Measurements from ENCODE around the gene TUBB4B.

DNA sequence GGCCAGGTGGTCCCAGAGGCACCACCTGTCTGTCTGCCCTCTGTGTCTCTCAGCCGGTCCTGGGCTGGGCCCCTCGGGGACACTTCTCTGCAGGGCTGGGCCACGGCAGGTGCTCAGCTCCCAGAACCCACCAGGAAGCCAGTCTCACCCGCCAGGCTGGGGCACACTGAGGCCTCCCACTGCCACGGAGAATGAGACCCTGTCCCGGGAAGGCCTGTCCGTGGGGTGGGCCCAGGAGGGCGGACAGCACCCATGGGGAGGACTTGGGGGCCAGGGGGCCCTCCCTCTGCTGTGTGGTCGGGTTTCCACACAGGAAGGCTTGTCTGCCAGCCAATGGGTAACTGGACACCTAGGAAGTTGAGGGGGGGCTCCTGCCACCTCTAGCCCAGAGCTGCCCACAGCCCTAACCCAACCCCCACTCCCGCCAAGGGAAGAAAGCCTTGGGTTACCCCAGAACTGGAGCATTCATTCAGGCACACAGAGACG is 4.1 kb upstream of the TUBB4B start:
- TF ChIP-seq POLR2A (IDR thresholded peaks at IDR 0.05; ENCODE audit: low read depth, low read length), result no peak
- TF ChIP-seq POLR2AphosphoS5 (IDR thresholded peaks at IDR 0.05; ENCODE audit: low read depth, low read length), result no peak
